GM13976 (cell line): Measurements from ENCODE around the gene BTAF1.

Experiments
- DNase-seq: peaks from one replicate; pipeline ENCODE4 v3.0.0; 2012; ENCODE audit warnings: low spot score
- CTCF ChIP-seq: IDR thresholded peaks from 2 replicates; pipeline ENCODE4 v1.5.1; 2012; ENCODE audit warnings: borderline replicate concordance, mild to moderate bottlenecking; ENCODE audit not compliant: insufficient read depth; ENCODE audit errors: extremely low read depth, missing control alignments, control extremely low read depth
- in situ Hi-C: fragments of 300-500 bp; cut with MboI; formaldehyde crosslinking; loops from one replicate; pipeline ENCODE4 v1.12.0; 2022; ENCODE audit warnings: low sequenced_read_pairs, mixed read lengths, inconsistent platforms; ENCODE audit not compliant: unreplicated experiment

Gene BTAF1

GRCh38 chr10:92054807-92055206, 131.2 kb downstream of the BTAF1 start:
- TF ChIP-seq CTCF: no peak
- no peak for DNase-seq
- in situ Hi-C loops: no loop called here

GRCh38 chr10:92062273-92062672, 138.7 kb downstream of the BTAF1 start:
- no peak for TF ChIP-seq CTCF
- in situ Hi-C loops: no loop called here
- no peak for DNase-seq

GRCh38 chr10:92064506-92064905, 140.9 kb downstream of the BTAF1 start:
- no peak for DNase-seq
- TF ChIP-seq CTCF: no peak
- in situ Hi-C loops: no loop called here

- DNase-seq: no peak
- TF ChIP-seq CTCF: no peak
- in situ Hi-C loops: no loop called here
Measured at GRCh38 chr10:92066386-92066785, 142.8 kb downstream of the BTAF1 start.

GRCh38 chr10:92068900-92069299, 145.3 kb downstream of the BTAF1 start:
- in situ Hi-C loops: no loop called here
- DNase-seq: no peak
- TF ChIP-seq CTCF: no peak

GRCh38 chr10:92074126-92074887, 150.7 kb downstream of the BTAF1 start:
- no peak for DNase-seq
- no peak for TF ChIP-seq CTCF
- in situ Hi-C loops: no loop called here
